A549 (cell line): ENCODE results near the gene WDFY2. TPM values are rescaled to one million over a fixed set of nuclear protein-coding genes. Genes with fewer than 3 reads are reported as not detected.

Source experiments
- ATAC-seq, 2 experiments: fragments of 200-7000 bp in 1 of 2; fragments of >200 bp in 1 of 2; cut with Nextera tagmentation in 1 of 2; cut with Tn5 transposase in 1 of 2; 3 replicates each; pipeline versions ENCODE4 v1.8.0 to v1.9.1; 2018 to 2020; ENCODE audit warnings: mild to moderate bottlenecking in 1 of 2, moderate library complexity in 1 of 2
- CTCF ChIA-PET: fragments of 300-600 bp; sonication (Branson Sonifier 250); formaldehyde crosslinking; extraction: SDS; loops from one replicate; lab custom pipeline; 2021; ENCODE audit warnings: antibody characterized with exemption, inconsistent platforms; lab: Yijun Ruan, JAX
- POLR2A ChIA-PET: fragments of 350-600 bp; formaldehyde crosslinking; extraction: SDS; loops from one replicate; lab custom pipeline; 2021; ENCODE audit warnings: antibody characterized with exemption, inconsistent platforms; lab: Yijun Ruan, JAX
- DNase-seq, 2 experiments: peaks; one replicate each; pipeline versions ENCODE4 v3.0.0 to v3.0.0-alpha.2; 2011 to 2016; ENCODE audit warnings: low read depth in 1 of 2, low spot score in 1 of 2
- FAIRE-seq: peaks from 2 replicates; lab custom pipeline; 2011; peaks lifted over from hg19 to GRCh38; lab: Jason Lieb, UNC
- H3K27ac ChIP-seq, 2 experiments: fragments of >200 bp; sonication (Bioruptor Twin); formaldehyde crosslinking; 3 replicates each; pipeline ENCODE4 v1.5.1; 2016 to 2017
- H3K4me1 ChIP-seq: fragments of >200 bp; sonication (Bioruptor Twin); formaldehyde crosslinking; 3 replicates; pipeline ENCODE4 v1.6.1; 2016
- H3K4me2 ChIP-seq: fragments of >200 bp; sonication (Bioruptor Twin); formaldehyde crosslinking; 3 replicates; pipeline ENCODE4 v1.6.1; 2016
- H3K4me3 ChIP-seq: fragments of >200 bp; sonication (Bioruptor Twin); formaldehyde crosslinking; 3 replicates; pipeline ENCODE4 v1.5.1; 2016
- H3K9me3 ChIP-seq: fragments of >200 bp; sonication (Bioruptor Twin); formaldehyde crosslinking; 3 replicates; pipeline ENCODE4 v1.6.1; 2016
- BHLHE40 ChIP-seq: IDR thresholded peaks from 2 replicates; pipeline ENCODE4 v1.6.1; 2012; ENCODE audit warnings: low read depth, low read length, inconsistent platforms
- CHD2 ChIP-seq: fragments of 150-350 bp; IDR thresholded peaks from 2 replicates; pipeline ENCODE4 v1.6.1; 2014; ENCODE audit warnings: low read length; ENCODE audit not compliant: partially characterized antibody
- CTCF ChIP-seq: fragments of >200 bp; sonication (Bioruptor Twin); formaldehyde crosslinking; IDR thresholded peaks from 3 replicates; pipeline ENCODE4 v1.5.1; 2016
- E2F6 ChIP-seq: IDR thresholded peaks from 2 replicates; pipeline ENCODE4 v1.6.1; 2012; ENCODE audit warnings: low read depth, borderline replicate concordance
- EHMT2 ChIP-seq: fragments of 200-600 bp; sonication (generic); IDR thresholded peaks from 2 replicates; pipeline ENCODE4 v1.6.1; 2016; ENCODE audit warnings: antibody characterized with exemption, low read depth, mild to moderate bottlenecking, moderate library complexity
- ESRRA ChIP-seq: fragments of 150-350 bp; IDR thresholded peaks from 2 replicates; pipeline ENCODE4 v1.6.1; 2014; ENCODE audit warnings: mild to moderate bottlenecking, low read length, borderline replicate concordance
- FOXS1 ChIP-seq: fragments of 250-450 bp; sonication (Bioruptor Pico); IDR thresholded peaks from 2 replicates; pipeline ENCODE4 v1.5.0; 2020; ENCODE audit warnings: mild to moderate bottlenecking, moderate library complexity
- GATA3 ChIP-seq: IDR thresholded peaks from 2 replicates; pipeline ENCODE4 v1.6.1; 2012; ENCODE audit warnings: borderline replicate concordance
- HES2 ChIP-seq: fragments of >200 bp; sonication (Bioruptor Twin); formaldehyde crosslinking; IDR thresholded peaks from 2 replicates; pipeline ENCODE4 v1.6.1; 2016
- HOXB5 ChIP-seq: fragments of 250-450 bp; sonication (Bioruptor Pico); IDR thresholded peaks from 2 replicates; pipeline ENCODE4 v1.5.0; 2020; ENCODE audit warnings: mild to moderate bottlenecking, moderate library complexity
- MAX ChIP-seq: IDR thresholded peaks from 2 replicates; pipeline ENCODE4 v1.6.1; 2012
- MYC ChIP-seq: IDR thresholded peaks from 2 replicates; pipeline ENCODE4 v1.6.1; 2012; ENCODE audit warnings: mild to moderate bottlenecking, inconsistent platforms, low read length, improper control_type of control experiment, borderline replicate concordance
- NFE2L2 ChIP-seq: fragments of 150-350 bp; conservative IDR thresholded peaks from 2 replicates; pipeline ENCODE4 v1.6.1; 2014; ENCODE audit warnings: low read length
- NPAS2 ChIP-seq: fragments of 250-450 bp; sonication (Bioruptor Pico); IDR thresholded peaks from 2 replicates; pipeline ENCODE4 v1.8.0; 2022; ENCODE audit warnings: mild to moderate bottlenecking, moderate library complexity, borderline replicate concordance
- POLR2AphosphoS2 ChIP-seq: conservative IDR thresholded peaks from 2 replicates; pipeline ENCODE4 v1.6.1; 2012; ENCODE audit warnings: low read length, improper control_type of control experiment, inconsistent platforms
- REST ChIP-seq: fragments of 200-600 bp; sonication (generic); IDR thresholded peaks from 2 replicates; pipeline ENCODE4 v1.6.1; 2016; ENCODE audit warnings: antibody characterized with exemption, mild to moderate bottlenecking, moderate library complexity
- SREBF2 ChIP-seq: fragments of 450-650 bp; IDR thresholded peaks from 2 replicates; pipeline ENCODE4 v1.6.1; 2014; ENCODE audit warnings: mild to moderate bottlenecking, moderate library complexity
- TFCP2L1 ChIP-seq: fragments of 250-450 bp; sonication (Bioruptor Pico); IDR thresholded peaks from 2 replicates; pipeline ENCODE4 v1.5.0; 2021; ENCODE audit warnings: mild to moderate bottlenecking
- USF2 ChIP-seq: fragments of 450-650 bp; IDR thresholded peaks from 2 replicates; pipeline ENCODE4 v1.6.1; 2014; ENCODE audit warnings: antibody characterized with exemption
- ZC3H11A ChIP-seq: fragments of 450-650 bp; IDR thresholded peaks from 2 replicates; pipeline ENCODE4 v1.6.1; 2014; ENCODE audit warnings: antibody characterized with exemption, mild to moderate bottlenecking
- ZFP36 ChIP-seq: fragments of 450-650 bp; IDR thresholded peaks from 2 replicates; pipeline ENCODE4 v1.6.1; 2014; ENCODE audit warnings: borderline replicate concordance; ENCODE audit not compliant: partially characterized antibody
- ZNF302 ChIP-seq: fragments of 250-450 bp; sonication (Bioruptor Pico); IDR thresholded peaks from 2 replicates; pipeline ENCODE4 v1.9.0; 2021; ENCODE audit warnings: inconsistent platforms, mild to moderate bottlenecking, moderate library complexity
- WGBS: methylation state at CpG from one replicate; pipeline ENCODE4 v1.1.6; 2017; ENCODE audit errors: missing lambda C conversion rate; 5-methylcytosine and 5-hydroxymethylcytosine counted together
- polyA plus RNA-seq, 4 experiments: library from polyadenylated mRNA; depleted of rRNA in 3 of 4; stranded (reverse); fragments of >200 nt; fragmentation: RNase III in 1 of 4; extraction: RNeasy Plus Mini Kit Qiagen cat#74134 plus additional on column Dnase treatment in 1 of 4; gene quantifications; 2 replicates in 3 of 4; 3 replicates in 1 of 4; pipeline ENCODE4 v1.2.3, GENCODE V29; 2011 to 2017

WDFY2 gene
- polyA plus RNA-seq, 2 of the 4 experiments (the other 2 are of a cell fraction): 5.2 to 8.5 TPM

GRCh38 chr13:51733374-51734298 lies 149.4 kb downstream of the WDFY2 start:
- Histone ChIP-seq H3K27ac (0 out of 6 replicates have a peak overlapping the region, but pooled peaks of 1 of the 2 experiments have one; percentile 1), H3K4me1 (peaks cover 39% of the 10 kb centered on the region), H3K9me3 (no peaks in the 10 kb centered on the region), H3K4me3 (no peak overlapping the region), H3K4me2 (no peak overlapping the region)
- ChIA-PET CTCF (no interaction called here), POLR2A (no interaction called here)
- no peak for TF ChIP-seq ZC3H11A
- no peak for TF ChIP-seq MYC
- no peak for TF ChIP-seq CTCF
- TF ChIP-seq REST: no peak
- no peak for TF ChIP-seq BHLHE40
- no peak for TF ChIP-seq FOXS1 (CRISPR knock-in tag)
- TF ChIP-seq NPAS2 (CRISPR knock-in tag): no peak
- 62% methylated on average over 3 of the region's 3 CpGs for WGBS
- no peak for DNase-seq
- peak; percentile 56 to 66; a peak in 2 of 6 replicates for ATAC-seq
- no peak for FAIRE-seq

- no peak for DNase-seq
- CTCF ChIA-PET: no interaction called here
- POLR2A ChIA-PET: no interaction called here
- H3K4me3 ChIP-seq: no peak overlapping the region
- TF ChIP-seq ZFP36 (no peak), EHMT2 (no peak), E2F6 (no peak), NFE2L2 (no peak), CHD2 (no peak), ZC3H11A (no peak), ZNF302 (CRISPR knock-in tag) (no peak), GATA3 (no peak), HES2 (no peak), USF2 (no peak), ESRRA (no peak), MAX (no peak), TFCP2L1 (CRISPR knock-in tag) (no peak), POLR2AphosphoS2 (no peak), HOXB5 (CRISPR knock-in tag) (no peak), SREBF2 (no peak)
- no peak overlapping the region for H3K4me2 ChIP-seq
- 95% methylated on average over 2 of the region's 2 CpGs for WGBS
- no peak overlapping the region for H3K27ac ChIP-seq
- ATAC-seq: no peak
- H3K9me3 ChIP-seq: no peaks in the 10 kb centered on the region
- FAIRE-seq: no peak
- peaks cover 27% of the 10 kb centered on the region for H3K4me1 ChIP-seq
Measured at GRCh38 chr13:51734786-51735185, 150.5 kb downstream of the WDFY2 start.
